Esophagus squamous epithelium (tissue), 5 donors: ENCODE measurements around the gene UBE3A. TPM values are rescaled to one million over a fixed set of nuclear protein-coding genes. Genes with fewer than 3 reads are reported as not detected.

Source experiments
- DNase-seq: peaks from one replicate; lab custom pipeline; 2025; lab: John Stamatoyannopoulos, UW
- H3K27ac ChIP-seq, 4 donors: fragments of 200-600 bp; sonication (generic); one replicate each; pipeline ENCODE4 v1.5.1; 2016 to 2019; ENCODE audit warnings: mild to moderate bottlenecking in 1 of 4
- H3K27me3 ChIP-seq, 4 donors: fragments of 200-600 bp; sonication (generic); 1 replicate in 3 of 4; 2 replicates in 1 of 4; pipeline versions ENCODE4 v1.5.1 to v1.6.0; 2017 to 2021; ENCODE audit warnings: antibody characterized with exemption in 1 of 4
- H3K36me3 ChIP-seq, 3 donors: fragments of 200-600 bp; sonication (generic); one replicate each; pipeline ENCODE4 v1.5.1; 2016 to 2019
- H3K4me1 ChIP-seq, 3 donors: fragments of 200-600 bp; sonication (generic); one replicate each; pipeline ENCODE4 v1.5.1; 2017 to 2019
- H3K4me3 ChIP-seq, 4 donors: fragments of 200-600 bp; sonication (generic); 1 replicate in 3 of 4; 2 replicates in 1 of 4; pipeline ENCODE4 v1.5.1; 2016 to 2019; ENCODE audit warnings: mild to moderate bottlenecking in 2 of 4, moderate library complexity in 1 of 4
- H3K9me3 ChIP-seq, 3 donors: fragments of 200-600 bp; sonication (generic); one replicate each; pipeline ENCODE4 v1.5.1; 2016 to 2019
- POLR2A ChIP-seq, 4 donors: fragments of 450-650 bp; IDR thresholded peaks; one replicate each; pipeline ENCODE4 v1.6.1; 2017; ENCODE audit warnings: antibody characterized with exemption in 4 of 4, mild to moderate bottlenecking in 4 of 4, moderate library complexity in 3 of 4
- WGBS, 2 donors: methylation state at CpG; one replicate each; pipeline ENCODE4 v1.1.5; 2018; 5-methylcytosine and 5-hydroxymethylcytosine counted together
- intact Hi-C: fragments of 100-400 bp; cut with DNase I; formaldehyde crosslinking; loops from one replicate; pipeline ENCODE4 v1.15.0; 2022
- total RNA-seq, 4 donors: library from RNA; depleted of rRNA; stranded (reverse); fragments of >200 nt; gene quantifications; one replicate each; pipeline ENCODE4 v1.1.0, GENCODE V29; 2016
- TF ChIP-seq, protein P1 (sequence below), 6 experiments: fragments of 450-650 bp in 4 of 6; fragments of 200-600 bp in 2 of 6; sonication (generic) in 2 of 6; IDR thresholded peaks; one replicate each; pipeline ENCODE4 v1.5.1; 2016 to 2019; ENCODE audit warnings: antibody characterized with exemption in 6 of 6, mild to moderate bottlenecking in 4 of 6, moderate library complexity in 4 of 6
- donor health status: DM: yes; HTN: yes; CAD: no.

UBE3A gene
- total RNA-seq, 4 donors from 2014 or later, result 36.7 to 84.7 (median 47.0) TPM

- Histone ChIP-seq H3K4me3 (no peak overlapping the region), H3K27me3 (no peaks in the 10 kb centered on the region), H3K9me3 (no peaks in the 10 kb centered on the region), H3K27ac (no peak overlapping the region), H3K36me3 (no peaks in the 10 kb centered on the region), H3K4me1 (peaks cover 0 to 77% (median 34%) of the 10 kb centered on the region in 3 donors)
- WGBS, 2 donors, result 69 to 75% methylated on average over 15 to 18 of the region's 20 CpGs
- DNase-seq, result no peak
- intact Hi-C loops, result no loop called here
- TF ChIP-seq, protein P1, sequence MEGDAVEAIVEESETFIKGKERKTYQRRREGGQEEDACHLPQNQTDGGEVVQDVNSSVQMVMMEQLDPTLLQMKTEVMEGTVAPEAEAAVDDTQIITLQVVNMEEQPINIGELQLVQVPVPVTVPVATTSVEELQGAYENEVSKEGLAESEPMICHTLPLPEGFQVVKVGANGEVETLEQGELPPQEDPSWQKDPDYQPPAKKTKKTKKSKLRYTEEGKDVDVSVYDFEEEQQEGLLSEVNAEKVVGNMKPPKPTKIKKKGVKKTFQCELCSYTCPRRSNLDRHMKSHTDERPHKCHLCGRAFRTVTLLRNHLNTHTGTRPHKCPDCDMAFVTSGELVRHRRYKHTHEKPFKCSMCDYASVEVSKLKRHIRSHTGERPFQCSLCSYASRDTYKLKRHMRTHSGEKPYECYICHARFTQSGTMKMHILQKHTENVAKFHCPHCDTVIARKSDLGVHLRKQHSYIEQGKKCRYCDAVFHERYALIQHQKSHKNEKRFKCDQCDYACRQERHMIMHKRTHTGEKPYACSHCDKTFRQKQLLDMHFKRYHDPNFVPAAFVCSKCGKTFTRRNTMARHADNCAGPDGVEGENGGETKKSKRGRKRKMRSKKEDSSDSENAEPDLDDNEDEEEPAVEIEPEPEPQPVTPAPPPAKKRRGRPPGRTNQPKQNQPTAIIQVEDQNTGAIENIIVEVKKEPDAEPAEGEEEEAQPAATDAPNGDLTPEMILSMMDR (IDR thresholded peaks at IDR 0.05), result no peak
- TF ChIP-seq POLR2A (IDR thresholded peaks at IDR 0.05), result no peak
These were observed 5.5 kb downstream of the UBE3A start for GRCh38 chr15:25433118-25433865.

GRCh38 chr15:25431836-25432561 is 6.8 kb downstream of the UBE3A start:
- Histone ChIP-seq H3K27me3 (no peaks in the 10 kb centered on the region), H3K36me3 (no peaks in the 10 kb centered on the region), H3K4me3 (no peak overlapping the region), H3K9me3 (no peaks in the 10 kb centered on the region), H3K27ac (peak overlapping the region in 1 of 4 donors; percentile 10), H3K4me1 (peaks cover 0 to 69% (median 29%) of the 10 kb centered on the region in 3 donors)
- 52 to 62% methylated on average over 3 of the region's 3 CpGs for WGBS, 2 donors
- intact Hi-C loops, result no loop called here
- no peak for DNase-seq
- no peak for TF ChIP-seq POLR2A (IDR thresholded peaks at IDR 0.05)
- TF ChIP-seq, protein P1 (IDR thresholded peaks at IDR 0.05), result no peak

- Histone ChIP-seq H3K27me3 (no peaks in the 10 kb centered on the region), H3K9me3 (no peaks in the 10 kb centered on the region), H3K4me3 (no peak overlapping the region), H3K27ac (no peak overlapping the region), H3K4me1 (peaks cover 0 to 35% (median 9%) of the 10 kb centered on the region in 3 donors), H3K36me3 (no peaks in the 10 kb centered on the region)
- 82 to 88% methylated on average over 2 of the region's 2 CpGs for WGBS, 2 donors
- TF ChIP-seq, protein P1 (IDR thresholded peaks at IDR 0.05), result no peak
- no peak for TF ChIP-seq POLR2A (IDR thresholded peaks at IDR 0.05)
- no peak for DNase-seq
- intact Hi-C loops, result no loop called here
These were observed 11.0 kb downstream of the UBE3A start for GRCh38 chr15:25427861-25428260.

DNA sequence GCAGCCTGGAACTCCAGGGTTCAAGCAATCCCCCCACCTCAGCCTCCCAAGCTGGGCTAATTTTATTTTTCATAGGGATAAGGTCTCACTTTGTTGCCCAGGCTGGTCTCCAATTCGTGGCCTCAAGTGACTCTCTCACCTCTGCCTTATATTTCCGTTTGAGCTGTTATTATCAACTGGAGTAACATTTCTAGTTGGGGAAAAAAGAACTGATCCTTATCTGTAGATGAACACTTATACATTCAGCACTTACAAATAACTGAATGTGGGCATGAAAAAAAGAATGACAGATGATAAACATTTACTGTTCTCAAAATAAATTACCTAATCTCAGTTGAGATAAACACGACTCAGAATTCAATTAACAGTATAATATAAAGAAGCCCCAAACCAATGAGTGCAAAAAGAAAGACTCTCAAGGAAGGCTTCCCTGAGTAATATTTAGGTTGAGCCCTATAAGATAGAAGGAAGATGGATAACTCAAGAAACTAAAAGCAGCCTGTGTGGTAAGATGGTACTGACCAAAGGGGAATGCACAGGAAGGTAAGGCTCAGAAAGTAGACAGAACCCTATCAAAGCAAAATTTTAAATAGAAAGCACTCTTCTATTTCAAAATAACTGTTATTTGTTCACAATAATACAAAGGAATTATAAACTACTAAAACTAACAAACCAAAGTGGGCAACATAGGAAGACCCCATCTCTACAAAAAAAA is 11.8 kb downstream of the UBE3A start:
- Histone ChIP-seq H3K4me1 (peaks cover 0 to 27% (median 5%) of the 10 kb centered on the region in 3 donors), H3K9me3 (no peaks in the 10 kb centered on the region), H3K27me3 (no peaks in the 10 kb centered on the region), H3K27ac (no peak overlapping the region), H3K36me3 (no peaks in the 10 kb centered on the region), H3K4me3 (no peak overlapping the region)
- no peak for TF ChIP-seq POLR2A (IDR thresholded peaks at IDR 0.05)
- TF ChIP-seq, protein P1 (IDR thresholded peaks at IDR 0.05), result no peak
- DNase-seq, result no peak
- intact Hi-C loops, result no loop called here
- WGBS, 2 donors, result 52 to 59% methylated on average over 3 of the region's 3 CpGs
